ENCODE measurements around the gene NKIRAS1.
"Not testable (repeated sequence)": the region's sequence is repeated elsewhere in the genome, so short reads cannot be mapped to it uniquely, and the experiment has no call there.

Gene NKIRAS1

DNA sequence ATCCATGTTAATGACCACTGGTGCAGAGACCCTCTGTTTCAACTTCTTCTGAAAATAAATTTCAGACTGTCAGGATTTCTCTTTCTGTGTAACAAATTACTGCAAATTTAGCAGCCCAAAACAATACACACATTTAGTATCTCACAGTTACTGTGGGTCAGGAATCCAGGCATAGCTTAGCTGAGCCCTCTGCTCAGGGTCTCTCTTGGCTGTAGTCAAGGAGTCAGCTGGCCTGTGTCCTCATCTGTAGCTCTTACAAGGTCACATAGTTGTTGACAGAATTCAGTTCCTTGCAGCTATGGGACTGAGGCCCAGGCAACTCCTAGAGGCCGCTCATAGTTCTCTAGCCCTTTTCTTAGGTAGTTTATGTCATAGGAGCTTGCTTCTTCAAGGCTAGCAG, 51.9 kb downstream of the NKIRAS1 start:
- TF ChIP-seq, protein P1, sequence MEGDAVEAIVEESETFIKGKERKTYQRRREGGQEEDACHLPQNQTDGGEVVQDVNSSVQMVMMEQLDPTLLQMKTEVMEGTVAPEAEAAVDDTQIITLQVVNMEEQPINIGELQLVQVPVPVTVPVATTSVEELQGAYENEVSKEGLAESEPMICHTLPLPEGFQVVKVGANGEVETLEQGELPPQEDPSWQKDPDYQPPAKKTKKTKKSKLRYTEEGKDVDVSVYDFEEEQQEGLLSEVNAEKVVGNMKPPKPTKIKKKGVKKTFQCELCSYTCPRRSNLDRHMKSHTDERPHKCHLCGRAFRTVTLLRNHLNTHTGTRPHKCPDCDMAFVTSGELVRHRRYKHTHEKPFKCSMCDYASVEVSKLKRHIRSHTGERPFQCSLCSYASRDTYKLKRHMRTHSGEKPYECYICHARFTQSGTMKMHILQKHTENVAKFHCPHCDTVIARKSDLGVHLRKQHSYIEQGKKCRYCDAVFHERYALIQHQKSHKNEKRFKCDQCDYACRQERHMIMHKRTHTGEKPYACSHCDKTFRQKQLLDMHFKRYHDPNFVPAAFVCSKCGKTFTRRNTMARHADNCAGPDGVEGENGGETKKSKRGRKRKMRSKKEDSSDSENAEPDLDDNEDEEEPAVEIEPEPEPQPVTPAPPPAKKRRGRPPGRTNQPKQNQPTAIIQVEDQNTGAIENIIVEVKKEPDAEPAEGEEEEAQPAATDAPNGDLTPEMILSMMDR (IDR thresholded peaks at IDR 0.05; ENCODE audit: low read depth, low read length, missing control alignments): no peak
- H3K4me3 ChIP-seq (replicated peaks; ENCODE audit: low read depth, low read length): no peak overlapping the region
- DNase-seq (ENCODE audit: extremely low read depth, low read depth): no peak

DNA sequence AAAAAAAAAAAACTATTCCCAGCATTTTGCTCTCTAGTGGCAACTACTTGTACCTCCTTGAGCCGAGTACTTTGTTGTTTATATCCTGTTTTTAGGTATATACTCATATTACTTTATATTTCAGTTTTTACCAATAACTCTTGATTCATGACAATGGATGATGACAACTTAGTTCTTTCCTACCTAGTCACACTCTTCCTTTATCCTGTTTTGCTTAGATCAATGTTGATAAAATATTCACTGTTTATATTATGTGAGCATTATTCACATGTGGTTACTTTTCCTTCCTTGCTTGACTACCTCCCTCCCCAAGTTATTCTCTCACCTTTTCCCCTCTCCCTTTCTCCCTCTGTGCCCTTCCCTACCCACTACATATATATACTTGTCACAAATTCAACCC, 53.7 kb downstream of the NKIRAS1 start:
- TF ChIP-seq, protein P1 (IDR thresholded peaks at IDR 0.05; ENCODE audit: low read depth, low read length, missing control alignments): no peak
- no peak for DNase-seq (ENCODE audit: extremely low read depth, low read depth)

DNA sequence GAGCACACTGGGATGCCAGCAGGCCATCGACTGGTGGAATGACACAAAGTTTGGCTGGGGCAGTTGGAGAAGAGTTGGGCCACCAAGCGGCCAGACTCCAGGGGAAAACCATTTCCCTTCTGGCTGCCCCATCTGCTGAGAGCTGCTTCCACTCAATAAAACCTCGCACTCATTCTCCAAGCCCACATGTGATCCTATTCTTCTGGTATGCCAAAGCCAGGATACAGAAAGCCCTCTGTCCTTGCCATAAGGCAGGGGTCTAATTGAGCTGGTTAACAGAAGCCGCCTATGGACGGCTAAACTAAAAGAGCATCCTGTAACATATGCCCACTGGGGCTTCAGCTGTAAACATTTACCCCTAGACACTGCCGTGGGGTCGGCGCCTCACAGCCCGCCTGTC, 55.1 kb downstream of the NKIRAS1 start:
- DNase-seq (ENCODE audit: extremely low read depth, low read depth): no peak

More for the DNA sequence above, 53.7 kb downstream of the NKIRAS1 start:
- H3K4me3 ChIP-seq (replicated peaks; ENCODE audit: low read depth, low read length): no peak overlapping the region

DNA sequence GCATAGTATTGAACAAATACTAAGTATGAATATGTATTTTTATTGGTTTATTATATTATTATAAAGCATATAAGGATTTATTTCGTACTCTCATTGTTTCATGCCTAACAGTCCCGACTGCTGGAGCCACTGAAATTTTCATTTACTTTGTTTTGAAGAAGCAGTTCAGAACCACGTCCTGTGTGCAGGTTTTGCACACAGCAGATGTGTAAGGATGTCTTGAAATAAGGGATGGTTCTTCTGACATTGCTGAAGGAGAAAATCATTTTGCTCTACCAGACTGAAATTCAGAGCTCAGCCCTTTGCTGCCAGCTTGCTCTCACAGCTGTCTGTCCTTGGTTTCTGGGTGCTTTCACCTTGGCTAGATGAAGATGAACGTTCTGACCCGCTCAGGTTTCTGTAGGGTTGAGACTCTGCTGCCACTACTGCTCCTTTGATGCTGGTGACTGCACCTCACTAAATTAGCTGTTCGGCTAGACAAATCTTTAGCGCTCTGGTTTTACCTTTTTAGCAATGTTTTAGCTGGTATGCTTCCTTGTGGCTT, 56.9 kb downstream of the NKIRAS1 start:
- DNase-seq (ENCODE audit: extremely low read depth, low read depth): no peak
- TF ChIP-seq, protein P1 (IDR thresholded peaks at IDR 0.05; ENCODE audit: low read depth, low read length, missing control alignments): no peak
- H3K4me3 ChIP-seq (replicated peaks; ENCODE audit: low read depth, low read length): no peak overlapping the region

More for the DNA sequence above, 55.1 kb downstream of the NKIRAS1 start:
- TF ChIP-seq, protein P1 (IDR thresholded peaks at IDR 0.05; ENCODE audit: low read depth, low read length, missing control alignments): no peak
- no peak overlapping the region for H3K4me3 ChIP-seq (replicated peaks; ENCODE audit: low read depth, low read length)

DNA sequence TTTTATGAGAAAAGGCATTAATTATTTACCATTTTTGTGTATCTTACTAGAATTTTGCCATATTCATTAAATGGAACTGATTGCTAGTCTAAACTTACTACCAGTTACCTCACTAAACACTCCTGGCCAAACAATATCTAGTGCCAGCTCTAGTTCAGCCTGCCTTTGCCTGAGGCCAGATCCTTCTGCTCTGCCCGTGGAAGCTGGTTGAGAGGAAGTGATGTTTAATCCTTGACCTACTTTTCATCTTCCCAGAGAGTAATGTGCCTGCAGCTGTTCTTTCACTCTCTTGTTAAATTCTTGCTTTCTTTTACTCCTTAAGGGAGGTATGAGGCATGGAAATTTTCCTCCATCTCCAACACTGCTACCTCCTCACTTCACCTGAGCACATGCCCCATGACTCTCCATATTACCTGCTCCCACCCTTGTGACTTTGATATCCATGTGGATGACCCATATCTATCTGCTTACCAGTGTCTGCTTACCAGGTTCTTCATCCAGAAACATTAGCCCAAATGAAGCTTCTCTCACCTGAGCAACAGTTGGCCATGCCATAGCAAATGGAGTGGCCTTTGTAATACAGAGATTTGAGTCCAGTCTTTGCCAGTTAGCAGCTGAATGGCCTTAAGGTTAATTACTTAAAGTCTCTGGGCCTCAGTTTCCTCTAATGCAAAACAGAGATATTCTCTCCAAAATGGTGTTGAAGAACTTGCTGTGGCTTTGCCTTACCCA, 57.6 kb downstream of the NKIRAS1 start:
- no peak for DNase-seq (ENCODE audit: extremely low read depth, low read depth)
- TF ChIP-seq, protein P1 (IDR thresholded peaks at IDR 0.05; ENCODE audit: low read depth, low read length, missing control alignments): no peak

DNA sequence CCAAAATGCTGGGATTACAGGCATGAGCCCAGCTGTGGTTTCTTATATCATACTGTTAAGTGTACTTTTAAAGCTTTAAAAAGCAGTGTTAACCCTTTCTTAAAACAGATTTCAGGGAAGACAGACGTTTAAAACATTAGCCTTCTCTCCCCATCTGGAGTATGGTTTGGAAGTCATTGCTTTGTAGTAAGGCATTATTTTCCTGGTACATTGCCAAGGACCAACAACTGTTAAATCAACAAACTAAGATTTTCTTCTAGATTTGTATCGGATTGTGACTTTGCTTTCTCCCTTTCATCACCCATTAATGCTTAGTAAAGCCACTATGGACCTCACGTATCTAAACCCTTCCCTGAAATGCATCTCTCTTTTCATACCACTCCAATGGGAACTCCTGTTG, 60.5 kb downstream of the NKIRAS1 start:
- TF ChIP-seq, protein P1 (IDR thresholded peaks at IDR 0.05; ENCODE audit: low read depth, low read length, missing control alignments): no peak
- peak; percentile 52 for DNase-seq (ENCODE audit: extremely low read depth, low read depth)
- H3K4me3 ChIP-seq (replicated peaks; ENCODE audit: low read depth, low read length): no peak overlapping the region

More for the DNA sequence above, 57.6 kb downstream of the NKIRAS1 start:
- H3K4me3 ChIP-seq (replicated peaks; ENCODE audit: low read depth, low read length): no peak overlapping the region

DNA sequence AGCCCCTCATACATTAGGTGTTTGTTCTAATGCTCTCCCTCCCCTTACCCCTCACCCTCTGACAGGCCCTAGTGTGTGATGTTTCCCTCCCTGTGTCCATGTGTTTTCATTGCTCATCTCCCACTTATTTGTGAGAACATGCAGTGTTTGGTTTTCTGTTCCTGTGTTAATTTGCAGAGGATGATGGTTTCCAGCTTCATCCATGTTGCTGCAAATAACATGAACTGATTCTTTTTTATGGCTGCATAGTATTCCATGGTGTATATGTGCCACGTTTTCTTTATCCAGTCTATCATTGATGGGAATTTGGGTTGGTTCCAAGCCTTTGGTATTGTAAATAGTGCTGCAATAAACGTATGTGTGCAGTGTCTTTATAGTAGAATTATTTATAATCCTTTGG, 67.3 kb downstream of the NKIRAS1 start:
- H3K4me3 ChIP-seq (replicated peaks; ENCODE audit: low read depth, low read length); DNase-seq (ENCODE audit: extremely low read depth, low read depth): not testable (repeated sequence)
